IPS-18a (cell line): ENCODE data around the gene ASIP.
"Not testable (repeated sequence)": the region's sequence is repeated elsewhere in the genome, so short reads cannot be mapped to it uniquely, and the experiment has no call there.

Source experiments
- H3K27ac ChIP-seq: one replicate; pipeline ENCODE4 v1.5.1; 2013; ENCODE audit warnings: low read length
- H3K27me3 ChIP-seq: one replicate; pipeline ENCODE4 v1.6.1; 2013; ENCODE audit warnings: mild to moderate bottlenecking, low read length; ENCODE audit not compliant: control insufficient read depth, insufficient read depth
- H3K36me3 ChIP-seq: one replicate; pipeline ENCODE4 v1.6.1; 2013; ENCODE audit warnings: low read depth, low read length; ENCODE audit not compliant: control insufficient read depth
- H3K4me1 ChIP-seq: one replicate; pipeline ENCODE4 v1.6.1; 2013; ENCODE audit warnings: low read depth, low read length; ENCODE audit not compliant: control insufficient read depth
- H3K4me3 ChIP-seq: one replicate; pipeline ENCODE4 v1.5.1; 2013; ENCODE audit warnings: low read length
- H3K9ac ChIP-seq: one replicate; pipeline ENCODE4 v1.6.1; 2013; ENCODE audit warnings: mild to moderate bottlenecking, low read length, moderate library complexity
- H3K9me3 ChIP-seq: one replicate; pipeline ENCODE4 v1.6.1; 2013; ENCODE audit warnings: low read depth, low read length; ENCODE audit not compliant: control insufficient read depth

Gene ASIP

GRCh38 chr20:34292496-34292895 lies 51.3 kb downstream of the ASIP start:
- no peak overlapping the region for H3K9ac ChIP-seq
- no peaks in the 10 kb centered on the region for H3K9me3 ChIP-seq
- no peak overlapping the region for H3K27ac ChIP-seq
- no peaks in the 10 kb centered on the region for H3K27me3 ChIP-seq
- H3K4me3 ChIP-seq: no peak overlapping the region
- H3K36me3 ChIP-seq: peaks cover 85% of the 10 kb centered on the region
- no peaks in the 10 kb centered on the region for H3K4me1 ChIP-seq

GRCh38 chr20:34293119-34293518 lies 51.9 kb downstream of the ASIP start:
- Histone ChIP-seq H3K4me3 (no peak overlapping the region), H3K9me3 (no peaks in the 10 kb centered on the region), H3K27me3 (no peaks in the 10 kb centered on the region), H3K36me3 (peaks cover 79% of the 10 kb centered on the region), H3K4me1 (no peaks in the 10 kb centered on the region), H3K9ac (no peak overlapping the region), H3K27ac (no peak overlapping the region)

- Histone ChIP-seq H3K27ac (no peak overlapping the region), H3K27me3 (no peaks in the 10 kb centered on the region), H3K4me3 (no peak overlapping the region), H3K9me3 (no peaks in the 10 kb centered on the region), H3K9ac (no peak overlapping the region), H3K4me1 (no peaks in the 10 kb centered on the region), H3K36me3 (peaks cover 74% of the 10 kb centered on the region)
Measured at GRCh38 chr20:34293589-34293988, 52.4 kb downstream of the ASIP start.

GRCh38 chr20:34294563-34294962 lies 53.3 kb downstream of the ASIP start:
- Histone ChIP-seq H3K36me3 (peaks cover 68% of the 10 kb centered on the region), H3K27me3 (no peaks in the 10 kb centered on the region), H3K9ac (no peak overlapping the region), H3K4me3 (no peak overlapping the region), H3K4me1 (no peaks in the 10 kb centered on the region), H3K9me3 (no peaks in the 10 kb centered on the region), H3K27ac (no peak overlapping the region)

GRCh38 chr20:34295284-34295683 lies 54.1 kb downstream of the ASIP start:
- no peak overlapping the region for H3K4me3 ChIP-seq
- no peaks in the 10 kb centered on the region for H3K27me3 ChIP-seq
- no peaks in the 10 kb centered on the region for H3K9me3 ChIP-seq
- H3K27ac ChIP-seq: no peak overlapping the region
- H3K4me1 ChIP-seq: no peaks in the 10 kb centered on the region
- no peak overlapping the region for H3K9ac ChIP-seq
- H3K36me3 ChIP-seq: peaks cover 62% of the 10 kb centered on the region

GRCh38 chr20:34296468-34296867 lies 55.2 kb downstream of the ASIP start:
- peaks cover 54% of the 10 kb centered on the region for H3K36me3 ChIP-seq

GRCh38 chr20:34298294-34298784 lies 57.1 kb downstream of the ASIP start:
- H3K9me3 ChIP-seq, H3K27me3 ChIP-seq, H3K4me1 ChIP-seq, H3K27ac ChIP-seq, H3K9ac ChIP-seq, H3K4me3 ChIP-seq: not testable (repeated sequence)
- peaks cover 36% of the 10 kb centered on the region for H3K36me3 ChIP-seq

More at GRCh38 chr20:34296468-34296867, 55.2 kb downstream of the ASIP start:
- Histone ChIP-seq H3K4me1 (peaks cover 5% of the 10 kb centered on the region), H3K27me3 (no peaks in the 10 kb centered on the region), H3K9ac (no peak overlapping the region), H3K27ac (no peak overlapping the region), H3K4me3 (no peak overlapping the region), H3K9me3 (no peaks in the 10 kb centered on the region)

GRCh38 chr20:34299556-34300255 lies 58.5 kb downstream of the ASIP start:
- Histone ChIP-seq H3K27me3 (no peaks in the 10 kb centered on the region), H3K36me3 (peaks cover 22% of the 10 kb centered on the region), H3K9me3 (no peaks in the 10 kb centered on the region), H3K9ac (no peak overlapping the region), H3K4me1 (peaks cover 5% of the 10 kb centered on the region), H3K27ac (no peak overlapping the region), H3K4me3 (no peak overlapping the region)

- H3K4me3 ChIP-seq: no peak overlapping the region
- H3K27me3 ChIP-seq: no peaks in the 10 kb centered on the region
- no peak overlapping the region for H3K27ac ChIP-seq
- peaks cover 16% of the 10 kb centered on the region for H3K36me3 ChIP-seq
- H3K9me3 ChIP-seq: no peaks in the 10 kb centered on the region
- H3K9ac ChIP-seq: peak overlapping the region; percentile 16
- H3K4me1 ChIP-seq: peaks cover 5% of the 10 kb centered on the region
Measured at GRCh38 chr20:34300256-34300806, 59.1 kb downstream of the ASIP start.

GRCh38 chr20:34300809-34301586 lies 59.8 kb downstream of the ASIP start:
- Histone ChIP-seq H3K27ac (no peak overlapping the region), H3K4me1 (peaks cover 5% of the 10 kb centered on the region), H3K9ac (peak overlapping the region; percentile 16), H3K4me3 (peak overlapping the region; percentile 68), H3K36me3 (peaks cover 10% of the 10 kb centered on the region), H3K27me3 (no peaks in the 10 kb centered on the region), H3K9me3 (no peaks in the 10 kb centered on the region)

GRCh38 chr20:34301587-34302311 lies 60.5 kb downstream of the ASIP start:
- peak overlapping the region; percentile 68 for H3K4me3 ChIP-seq
- H3K27ac ChIP-seq: no peak overlapping the region
- H3K27me3 ChIP-seq: no peaks in the 10 kb centered on the region
- H3K4me1 ChIP-seq: peaks cover 5% of the 10 kb centered on the region
- no peaks in the 10 kb centered on the region for H3K9me3 ChIP-seq
- peaks cover 4% of the 10 kb centered on the region for H3K36me3 ChIP-seq
- peak overlapping the region; percentile 62 for H3K9ac ChIP-seq
